Vagina (tissue), 2 donors: ENCODE measurements around the gene CIDEB.

Source experiments
- CTCF ChIP-seq, 3 experiments: fragments of 450-650 bp in 2 of 3; fragments of 200-600 bp in 1 of 3; sonication (generic) in 1 of 3; IDR thresholded peaks; one replicate each; pipeline ENCODE4 v1.5.1; 2017 to 2019; ENCODE audit warnings: antibody characterized with exemption in 3 of 3, mild to moderate bottlenecking in 2 of 3, moderate library complexity in 2 of 3
- POLR2A ChIP-seq, 2 donors: fragments of 450-650 bp; IDR thresholded peaks; one replicate each; pipeline ENCODE4 v1.6.1; 2017; ENCODE audit warnings: antibody characterized with exemption in 2 of 2, mild to moderate bottlenecking in 2 of 2, moderate library complexity in 2 of 2
- POLR2AphosphoS5 ChIP-seq, 2 donors: sonication (generic); formaldehyde crosslinking; IDR thresholded peaks; one replicate each; pipeline ENCODE4 v1.9.0; 2017; ENCODE audit warnings: antibody characterized with exemption in 2 of 2, mild to moderate bottlenecking in 2 of 2, low read depth in 1 of 2; ENCODE audit not compliant: insufficient read depth in 1 of 2

- no peak for TF ChIP-seq CTCF (IDR thresholded peaks at IDR 0.05)
- no peak for TF ChIP-seq POLR2A (IDR thresholded peaks at IDR 0.05)
- TF ChIP-seq POLR2AphosphoS5 (IDR thresholded peaks at IDR 0.05; ENCODE audit: insufficient read depth in 1 of 2, low read depth in 1 of 2): no peak
These were observed 20.8 kb downstream of the CIDEB start for GRCh38 chr14:24286996-24287395.
